ENCODE measurements around the gene OSBP2.

Gene OSBP2

DNA sequence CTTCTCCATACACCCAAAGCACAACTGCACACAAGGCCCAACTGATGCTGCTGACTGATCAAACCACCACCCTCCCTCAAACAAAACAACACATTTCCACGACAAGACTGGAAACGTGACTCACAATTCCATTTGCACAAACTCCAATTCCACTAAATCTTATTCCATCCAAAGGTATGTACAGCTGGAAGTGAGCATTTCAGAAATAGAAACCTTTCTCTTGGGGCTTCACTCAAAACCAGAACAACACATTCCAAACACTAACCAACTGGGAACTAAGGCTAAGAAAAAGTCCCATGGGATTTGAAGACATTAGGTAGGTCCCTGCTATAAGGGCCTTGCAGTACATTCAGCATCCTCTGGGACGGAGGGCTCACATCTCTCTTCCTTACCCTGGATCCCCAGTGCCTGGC lies 254.3 kb downstream of the OSBP2 start:
- peak; percentile 32 for DNase-seq

GRCh38 chr22:30949934-30950660 lies 255.4 kb downstream of the OSBP2 start:
- no peak for DNase-seq

GRCh38 chr22:30953206-30953605 lies 258.5 kb downstream of the OSBP2 start:
- no peak for DNase-seq

DNA sequence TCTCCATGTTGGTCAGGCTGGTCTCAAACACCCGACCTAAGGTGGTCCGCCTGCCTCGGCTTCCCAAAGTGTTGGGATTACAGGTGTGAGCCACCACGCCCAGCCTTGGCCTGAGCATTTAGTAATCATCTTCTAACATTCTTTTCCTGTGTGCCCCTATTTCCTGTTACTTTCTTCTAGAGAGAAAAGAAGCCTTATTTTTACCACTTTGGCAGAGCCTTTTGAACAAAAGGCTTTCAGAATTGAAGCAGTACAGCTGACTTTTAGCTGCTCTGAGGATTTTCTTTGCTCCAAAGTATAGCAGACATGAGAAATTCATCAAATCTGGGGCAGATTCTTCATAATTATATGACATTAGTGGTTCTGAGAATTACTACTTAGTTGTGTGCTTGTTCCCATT lies 260.5 kb downstream of the OSBP2 start:
- DNase-seq = no peak
